ENCODE measurements around the gene CBY2. TPM values are rescaled to one million over a fixed set of nuclear protein-coding genes. Genes with fewer than 3 reads are reported as not detected.

Gene CBY2
- total and polyA plus RNA-seq, 4 experiments from 2014 or later = 0.61 to 0.64 (median 0.61) TPM; not detected in 1

DNA sequence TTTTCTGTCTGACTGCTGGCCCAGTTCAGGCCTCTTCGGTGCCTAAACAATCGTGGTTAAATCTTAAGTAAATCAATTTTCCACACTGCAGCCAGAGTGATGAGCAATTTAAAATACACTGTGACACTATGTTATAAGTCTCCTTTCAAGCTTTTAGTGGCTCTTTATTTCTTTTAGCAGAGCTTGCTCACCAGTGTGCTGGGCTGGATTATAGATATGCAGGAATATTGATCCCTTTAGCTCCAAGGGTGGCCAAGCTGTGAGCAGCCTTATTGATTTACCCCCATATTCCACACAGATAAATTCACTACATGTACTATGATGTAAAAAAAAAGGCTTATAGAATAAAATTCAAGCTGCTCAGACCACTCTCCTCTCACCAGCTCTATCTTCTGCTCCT is 21.7 kb downstream of the CBY2 start:
- Mint-ChIP-seq H3K27me3 (peaks cover 4 to 8% of the 10 kb centered on the region in 2 donors), H3K36me3 (no peaks in the 10 kb centered on the region), H3K4me1 (no peaks in the 10 kb centered on the region), H3K27ac (no peak overlapping the region), H3K9me3 (peaks cover 0 to 3% (median 0%) of the 10 kb centered on the region in 8 donors), H3K4me3 (no peak overlapping the region)
- no peaks in the 10 kb centered on the region for H3K36me3 ChIP-seq (ENCODE audit: insufficient read depth, low read length)
- H3K4me1 ChIP-seq (ENCODE audit: insufficient read depth, low read length) = no peaks in the 10 kb centered on the region
- intact Hi-C loops (cut with micrococcal nuclease) = no loop called here
- H3K9me3 ChIP-seq (ENCODE audit: control insufficient read depth in 1 of 2, low read length in 2 of 2) = no peaks in the 10 kb centered on the region
- no peaks in the 10 kb centered on the region for H3K27me3 ChIP-seq (ENCODE audit: insufficient read depth, low read length)
- ChIA-PET CTCF (ENCODE audit: partially characterized antibody) (no interaction called here), POLR2A (ENCODE audit: partially characterized antibody) (no interaction called here)
- DNase-seq = no peak
- H3K27ac ChIP-seq (ENCODE audit: low read depth, low read length) = no peak overlapping the region
- no peak overlapping the region for H3K4me3 ChIP-seq (ENCODE audit: low read length in 2 of 2)

DNA sequence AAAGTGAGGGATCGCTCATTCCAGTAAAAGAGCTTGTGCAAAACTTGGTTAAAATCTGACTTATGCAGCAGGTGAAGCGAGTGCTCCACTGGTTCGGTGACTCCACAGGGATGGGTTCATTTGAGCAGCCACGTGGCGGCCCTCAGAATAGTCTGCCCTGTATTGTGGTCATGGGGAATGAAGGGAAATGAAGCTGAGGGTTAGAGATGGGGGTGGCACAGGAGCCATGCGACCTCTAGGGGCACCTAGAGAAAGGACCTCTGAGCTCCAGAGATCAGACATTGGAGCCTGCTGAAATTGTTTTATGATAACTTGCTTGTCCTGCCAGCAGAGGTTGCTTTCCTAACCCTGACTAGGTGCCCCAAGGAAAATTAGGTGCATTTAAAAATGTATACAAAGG is 26.6 kb downstream of the CBY2 start:
- H3K4me3 Mint-ChIP-seq = no peak overlapping the region
- no peaks in the 10 kb centered on the region for H3K27me3 ChIP-seq (ENCODE audit: insufficient read depth, low read length)
- H3K9me3 ChIP-seq (ENCODE audit: control insufficient read depth in 1 of 2, low read length in 2 of 2) = no peaks in the 10 kb centered on the region
- ChIA-PET POLR2A (ENCODE audit: partially characterized antibody) (no interaction called here), CTCF (ENCODE audit: partially characterized antibody) (interaction anchor here (1.2 to 1.5 kb wide), 3 partner anchors 10 to 105 kb away, joined by 3 to 7 read pairs (median 3); no protein-coding TSS in a partner anchor)
- H3K9me3 Mint-ChIP-seq = peaks cover 0 to 5% (median 0%) of the 10 kb centered on the region in 8 donors
- no peaks in the 10 kb centered on the region for H3K36me3 ChIP-seq (ENCODE audit: insufficient read depth, low read length)
- intact Hi-C loops (cut with micrococcal nuclease) = no loop called here
- H3K36me3 Mint-ChIP-seq = no peaks in the 10 kb centered on the region
- H3K4me3 ChIP-seq (ENCODE audit: low read length in 2 of 2) = no peak overlapping the region
- peaks cover 4 to 5% of the 10 kb centered on the region in 2 donors for H3K27me3 Mint-ChIP-seq
- H3K27ac ChIP-seq (ENCODE audit: low read depth, low read length) = no peak overlapping the region
- H3K27ac Mint-ChIP-seq = no peak overlapping the region
- H3K4me1 ChIP-seq (ENCODE audit: insufficient read depth, low read length) = no peaks in the 10 kb centered on the region
- no peaks in the 10 kb centered on the region for H3K4me1 Mint-ChIP-seq
- DNase-seq = no peak

DNA sequence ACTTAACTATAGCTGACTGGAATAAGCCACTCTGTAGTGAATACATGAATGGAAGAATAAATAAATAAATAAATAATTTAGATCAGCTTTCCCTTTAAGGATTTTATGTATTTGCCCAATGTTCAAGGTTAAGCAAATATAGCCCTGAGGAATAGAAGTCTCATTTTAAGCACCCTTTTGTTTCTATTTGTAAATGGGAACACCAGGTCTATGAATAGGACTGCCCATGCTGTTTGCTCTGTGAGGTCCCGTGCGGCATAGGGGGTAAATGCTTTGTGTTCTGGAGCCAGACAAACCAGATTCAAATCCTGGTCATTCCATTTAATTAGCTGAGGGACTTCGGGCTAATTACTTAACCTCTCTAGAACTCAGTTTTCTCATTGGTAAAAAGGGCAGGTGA is 29.3 kb downstream of the CBY2 start:
- CTCF ChIA-PET (ENCODE audit: partially characterized antibody) = interaction anchor here (1.1 kb wide), 1 partner anchor 108 kb away, joined by 4 read pairs; no protein-coding TSS in a partner anchor

DNA sequence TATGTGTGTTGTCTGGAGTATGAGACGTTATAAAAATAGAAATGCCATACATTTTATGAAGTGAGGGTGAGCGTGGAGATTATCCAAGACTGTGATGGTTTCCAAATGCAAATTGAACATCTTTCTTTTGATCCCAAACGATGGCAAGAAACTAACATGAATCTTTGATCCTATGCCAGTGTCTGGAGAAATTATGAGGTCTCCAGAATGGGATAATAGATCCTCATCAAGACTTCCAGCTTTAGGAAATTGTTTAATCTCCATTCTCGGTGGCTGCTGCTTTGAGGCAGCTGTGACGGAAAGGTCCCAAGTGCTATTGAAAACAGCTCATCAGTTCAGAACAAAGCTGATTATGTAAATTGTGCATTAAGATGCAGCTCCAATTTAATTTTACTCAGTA is 30.8 kb downstream of the CBY2 start:
- intact Hi-C loops (cut with micrococcal nuclease) = no loop called here
- H3K4me1 Mint-ChIP-seq = no peaks in the 10 kb centered on the region

More for the DNA sequence above, 29.3 kb downstream of the CBY2 start:
- no peak overlapping the region for H3K4me3 Mint-ChIP-seq
- H3K4me1 Mint-ChIP-seq = no peaks in the 10 kb centered on the region
- Histone ChIP-seq H3K36me3 (ENCODE audit: insufficient read depth, low read length) (no peaks in the 10 kb centered on the region), H3K4me1 (ENCODE audit: insufficient read depth, low read length) (no peaks in the 10 kb centered on the region), H3K4me3 (ENCODE audit: low read length in 2 of 2) (no peak overlapping the region), H3K27me3 (ENCODE audit: insufficient read depth, low read length) (no peaks in the 10 kb centered on the region), H3K9me3 (ENCODE audit: control insufficient read depth in 1 of 2, low read length in 2 of 2) (no peaks in the 10 kb centered on the region), H3K27ac (ENCODE audit: low read depth, low read length) (no peak overlapping the region)
- DNase-seq = no peak
- H3K27me3 Mint-ChIP-seq = peaks cover 4 to 5% of the 10 kb centered on the region in 2 donors
- peaks cover 0 to 1% (median 0%) of the 10 kb centered on the region in 8 donors for H3K9me3 Mint-ChIP-seq
- no peaks in the 10 kb centered on the region for H3K36me3 Mint-ChIP-seq
- POLR2A ChIA-PET (ENCODE audit: partially characterized antibody) = no interaction called here
- H3K27ac Mint-ChIP-seq = no peak overlapping the region
- intact Hi-C loops (cut with micrococcal nuclease) = no loop called here

DNA sequence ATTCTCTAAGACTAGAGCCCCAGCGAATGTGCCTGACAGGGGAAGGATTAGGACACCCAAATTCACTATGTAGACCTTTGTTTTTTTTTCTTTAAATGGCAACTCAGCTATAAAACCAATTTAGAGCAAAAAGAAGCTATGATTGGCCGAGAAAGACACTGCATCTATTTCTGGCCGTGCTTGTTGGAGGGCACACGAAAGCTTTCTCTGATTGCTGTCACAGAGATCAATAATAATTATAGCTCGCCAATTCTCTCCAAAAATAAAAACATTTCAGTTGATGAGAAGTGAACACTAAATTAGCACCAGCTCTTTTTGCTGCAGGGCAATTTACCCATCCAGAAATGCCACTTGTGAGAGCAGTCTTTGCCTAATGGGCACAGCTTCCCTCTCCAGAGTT is 31.2 kb downstream of the CBY2 start:
- DNase-seq = no peak
- H3K36me3 Mint-ChIP-seq = no peaks in the 10 kb centered on the region
- intact Hi-C loops (cut with micrococcal nuclease) = no loop called here
- Histone ChIP-seq H3K27me3 (ENCODE audit: insufficient read depth, low read length) (no peaks in the 10 kb centered on the region), H3K4me1 (ENCODE audit: insufficient read depth, low read length) (no peaks in the 10 kb centered on the region), H3K4me3 (ENCODE audit: low read length in 2 of 2) (no peak overlapping the region), H3K36me3 (ENCODE audit: insufficient read depth, low read length) (no peaks in the 10 kb centered on the region), H3K27ac (ENCODE audit: low read depth, low read length) (no peak overlapping the region), H3K9me3 (ENCODE audit: control insufficient read depth in 1 of 2, low read length in 2 of 2) (no peaks in the 10 kb centered on the region)
- H3K27me3 Mint-ChIP-seq = peaks cover 2 to 4% of the 10 kb centered on the region in 2 donors
- ChIA-PET POLR2A (ENCODE audit: partially characterized antibody) (no interaction called here), CTCF (ENCODE audit: partially characterized antibody) (no interaction called here)
- H3K27ac Mint-ChIP-seq = no peak overlapping the region
- H3K4me1 Mint-ChIP-seq = no peaks in the 10 kb centered on the region
- peaks cover 0 to 1% (median 0%) of the 10 kb centered on the region in 8 donors for H3K9me3 Mint-ChIP-seq
- H3K4me3 Mint-ChIP-seq = no peak overlapping the region

More for the DNA sequence above, 30.8 kb downstream of the CBY2 start:
- Histone ChIP-seq H3K36me3 (ENCODE audit: insufficient read depth, low read length) (no peaks in the 10 kb centered on the region), H3K27me3 (ENCODE audit: insufficient read depth, low read length) (no peaks in the 10 kb centered on the region), H3K9me3 (ENCODE audit: control insufficient read depth in 1 of 2, low read length in 2 of 2) (no peaks in the 10 kb centered on the region), H3K4me3 (ENCODE audit: low read length in 2 of 2) (no peak overlapping the region), H3K4me1 (ENCODE audit: insufficient read depth, low read length) (no peaks in the 10 kb centered on the region), H3K27ac (ENCODE audit: low read depth, low read length) (no peak overlapping the region)
- Mint-ChIP-seq H3K4me3 (no peak overlapping the region), H3K36me3 (no peaks in the 10 kb centered on the region), H3K9me3 (peaks cover 0 to 1% (median 0%) of the 10 kb centered on the region in 8 donors), H3K27me3 (peaks cover 3 to 4% of the 10 kb centered on the region in 2 donors), H3K27ac (no peak overlapping the region)
- POLR2A ChIA-PET (ENCODE audit: partially characterized antibody) = no interaction called here
- DNase-seq = no peak
- CTCF ChIA-PET (ENCODE audit: partially characterized antibody) = no interaction called here

DNA sequence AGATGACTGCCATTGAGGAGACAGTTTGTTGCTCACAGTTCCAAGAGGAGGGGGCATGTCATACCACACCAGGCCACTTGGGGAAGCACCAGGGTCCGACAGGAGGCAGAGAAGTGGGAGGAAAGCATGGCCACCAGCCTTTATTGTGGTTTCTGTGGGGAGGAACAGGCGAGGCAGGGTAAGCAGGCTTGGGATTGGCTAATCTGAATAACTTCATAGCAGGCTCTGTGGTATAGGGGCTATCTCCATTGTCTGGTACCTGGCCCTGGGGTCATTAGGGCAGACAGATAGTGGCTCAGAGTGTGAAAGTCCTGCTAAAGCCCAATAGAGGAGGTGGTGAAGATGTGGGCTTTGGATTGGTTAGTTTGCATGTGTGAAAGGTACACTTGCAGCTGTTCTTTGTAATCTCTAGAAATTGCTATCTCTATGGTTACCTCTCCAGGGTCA is 35.5 kb downstream of the CBY2 start:
- ChIA-PET CTCF (ENCODE audit: partially characterized antibody) (no interaction called here), POLR2A (ENCODE audit: partially characterized antibody) (no interaction called here)
- Histone ChIP-seq H3K4me3 (ENCODE audit: low read length in 2 of 2) (no peak overlapping the region), H3K9me3 (ENCODE audit: control insufficient read depth in 1 of 2, low read length in 2 of 2) (no peaks in the 10 kb centered on the region), H3K4me1 (ENCODE audit: insufficient read depth, low read length) (no peaks in the 10 kb centered on the region), H3K27me3 (ENCODE audit: insufficient read depth, low read length) (no peaks in the 10 kb centered on the region), H3K27ac (ENCODE audit: low read depth, low read length) (no peak overlapping the region), H3K36me3 (ENCODE audit: insufficient read depth, low read length) (no peaks in the 10 kb centered on the region)
- Mint-ChIP-seq H3K9me3 (no peaks in the 10 kb centered on the region), H3K4me1 (no peaks in the 10 kb centered on the region), H3K4me3 (no peak overlapping the region), H3K36me3 (no peaks in the 10 kb centered on the region), H3K27ac (no peak overlapping the region), H3K27me3 (peaks cover 0 to 1% of the 10 kb centered on the region in 2 donors)
- intact Hi-C loops (cut with micrococcal nuclease) = no loop called here
- DNase-seq = no peak

DNA sequence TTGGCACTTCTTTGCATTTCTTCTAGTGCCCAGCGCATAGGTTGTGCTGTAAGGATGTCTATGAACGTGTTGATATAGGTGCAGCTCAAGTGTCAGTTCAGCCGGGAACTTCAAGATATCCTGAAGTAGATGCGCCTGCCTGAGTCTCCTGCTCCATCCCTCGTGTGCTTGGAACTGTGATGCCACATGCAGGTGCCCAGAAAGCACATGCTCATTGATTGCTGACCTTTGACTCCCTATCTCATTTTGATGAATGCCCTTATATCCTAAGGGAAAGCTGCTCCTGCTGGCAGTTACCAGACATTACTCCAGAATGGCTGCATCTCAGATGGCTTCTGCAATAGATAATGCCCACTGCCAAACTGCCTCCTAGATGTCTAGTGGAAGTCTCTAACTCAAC is 40.9 kb downstream of the CBY2 start:
- Mint-ChIP-seq H3K27ac (no peak overlapping the region), H3K9me3 (no peaks in the 10 kb centered on the region), H3K27me3 (peaks cover 2 to 4% of the 10 kb centered on the region in 2 donors), H3K4me1 (no peaks in the 10 kb centered on the region), H3K4me3 (no peak overlapping the region), H3K36me3 (no peaks in the 10 kb centered on the region)
- ChIA-PET POLR2A (ENCODE audit: partially characterized antibody) (no interaction called here), CTCF (ENCODE audit: partially characterized antibody) (no interaction called here)
- no peak for DNase-seq
- no peaks in the 10 kb centered on the region for H3K4me1 ChIP-seq (ENCODE audit: insufficient read depth, low read length)
- no peak overlapping the region for H3K4me3 ChIP-seq (ENCODE audit: low read length in 2 of 2)
- no peak overlapping the region for H3K27ac ChIP-seq (ENCODE audit: low read depth, low read length)
- no peaks in the 10 kb centered on the region for H3K36me3 ChIP-seq (ENCODE audit: insufficient read depth, low read length)
- no peaks in the 10 kb centered on the region for H3K9me3 ChIP-seq (ENCODE audit: control insufficient read depth in 1 of 2, low read length in 2 of 2)
- intact Hi-C loops (cut with micrococcal nuclease) = no loop called here
- no peaks in the 10 kb centered on the region for H3K27me3 ChIP-seq (ENCODE audit: insufficient read depth, low read length)

DNA sequence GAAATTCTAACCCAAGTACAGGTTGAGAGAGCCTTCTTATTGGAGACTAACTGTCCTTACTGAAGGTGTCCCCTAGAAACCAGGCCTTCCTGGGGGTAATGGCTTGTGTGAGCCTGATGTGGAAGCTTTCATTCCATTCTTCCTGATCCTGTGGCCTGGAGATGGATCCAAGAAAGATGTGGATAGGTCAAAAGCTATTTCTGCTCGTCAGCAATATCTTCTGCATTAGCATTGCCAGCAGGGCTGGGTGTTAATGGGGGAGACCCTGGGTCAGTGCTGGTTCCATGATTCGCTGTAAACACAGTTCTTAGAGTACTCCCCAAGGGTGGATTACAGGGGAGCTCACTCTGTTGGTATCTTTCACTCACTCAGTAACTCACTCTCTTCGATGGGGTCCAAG is 42.9 kb downstream of the CBY2 start:
- intact Hi-C loops (cut with micrococcal nuclease) = no loop called here
- CTCF ChIA-PET (ENCODE audit: partially characterized antibody) = no interaction called here
- no peak overlapping the region for H3K27ac ChIP-seq (ENCODE audit: low read depth, low read length)

More for the DNA sequence above, 42.9 kb downstream of the CBY2 start:
- H3K27me3 ChIP-seq (ENCODE audit: insufficient read depth, low read length) = no peaks in the 10 kb centered on the region
- no peaks in the 10 kb centered on the region for H3K36me3 ChIP-seq (ENCODE audit: insufficient read depth, low read length)
- peaks cover 6% of the 10 kb centered on the region in 2 donors for H3K27me3 Mint-ChIP-seq
- no peak for DNase-seq
- H3K4me3 Mint-ChIP-seq = no peak overlapping the region
- H3K36me3 Mint-ChIP-seq = no peaks in the 10 kb centered on the region
- no peak overlapping the region for H3K4me3 ChIP-seq (ENCODE audit: low read length in 2 of 2)
- POLR2A ChIA-PET (ENCODE audit: partially characterized antibody) = no interaction called here
- H3K27ac Mint-ChIP-seq = peak overlapping the region in 1 of 7 donors; percentile 58
- no peaks in the 10 kb centered on the region for H3K9me3 Mint-ChIP-seq
- no peaks in the 10 kb centered on the region for H3K4me1 Mint-ChIP-seq
- no peaks in the 10 kb centered on the region for H3K4me1 ChIP-seq (ENCODE audit: insufficient read depth, low read length)
- no peaks in the 10 kb centered on the region for H3K9me3 ChIP-seq (ENCODE audit: control insufficient read depth in 1 of 2, low read length in 2 of 2)

All from CD4-positive, alpha-beta memory T cell (primary cell).